ENCODE data around the gene PSMB10.

The PSMB10 gene

GRCh38 chr16:67948015-67948414 is 11.4 kb upstream of the PSMB10 start:
- H3K27ac ChIP-seq, result no peak overlapping the region
- no peak for TF ChIP-seq CTCF (conservative IDR thresholded peaks at IDR 0.05)

GRCh38 chr16:67946966-67947558 is 10.4 kb upstream of the PSMB10 start:
- H3K27ac ChIP-seq, result no peak overlapping the region
- TF ChIP-seq CTCF (conservative IDR thresholded peaks at IDR 0.05), result no peak

GRCh38 chr16:67946128-67946569 is 9.5 kb upstream of the PSMB10 start:
- no peak for TF ChIP-seq CTCF (conservative IDR thresholded peaks at IDR 0.05)
- H3K27ac ChIP-seq, result no peak overlapping the region

GRCh38 chr16:67945392-67945933 is 8.8 kb upstream of the PSMB10 start:
- no peak overlapping the region for H3K27ac ChIP-seq
- TF ChIP-seq CTCF (conservative IDR thresholded peaks at IDR 0.05), result no peak

GRCh38 chr16:67944690-67945391 is 8.2 kb upstream of the PSMB10 start:
- no peak overlapping the region for H3K27ac ChIP-seq
- TF ChIP-seq CTCF (conservative IDR thresholded peaks at IDR 0.05), result no peak

GRCh38 chr16:67943619-67944504 is 7.2 kb upstream of the PSMB10 start, which contains the start of gene LCAT:
TSS of gene LCAT (minus strand) at chr16:67944120. CDS start at chr16:67944101, 19 bp downstream.
- TF ChIP-seq CTCF (conservative IDR thresholded peaks at IDR 0.05), result no peak
- no peak within 1 kb of the TSS for H3K27ac ChIP-seq

- no peak for TF ChIP-seq CTCF (conservative IDR thresholded peaks at IDR 0.05)
- H3K27ac ChIP-seq, result no peak overlapping the region
These were observed 6.6 kb upstream of the PSMB10 start for GRCh38 chr16:67943256-67943618.

Data from VCaP (cell line).